ENCODE measurements around the gene PTPRN2.

DNA sequence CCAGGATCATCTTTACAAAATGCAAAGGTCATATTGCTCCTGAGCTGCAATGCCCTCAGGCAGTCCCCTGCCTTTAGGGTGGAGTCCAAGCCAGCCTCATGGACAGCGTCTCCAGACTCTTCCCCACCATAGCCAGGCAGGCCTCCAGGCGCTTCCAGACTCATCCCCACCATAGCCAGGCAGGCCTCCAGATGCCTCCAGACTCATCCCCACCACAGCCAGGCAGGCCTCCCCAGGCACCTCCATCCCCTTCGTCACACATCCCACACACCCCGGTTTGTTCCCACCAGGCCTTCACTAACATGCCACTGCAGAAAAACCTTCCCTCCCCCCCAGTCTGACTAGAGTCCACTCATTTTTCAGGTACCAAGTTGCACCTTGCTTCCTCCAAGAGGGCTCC, 70.1 kb downstream of the PTPRN2 start:
- TF ChIP-seq, protein P1, sequence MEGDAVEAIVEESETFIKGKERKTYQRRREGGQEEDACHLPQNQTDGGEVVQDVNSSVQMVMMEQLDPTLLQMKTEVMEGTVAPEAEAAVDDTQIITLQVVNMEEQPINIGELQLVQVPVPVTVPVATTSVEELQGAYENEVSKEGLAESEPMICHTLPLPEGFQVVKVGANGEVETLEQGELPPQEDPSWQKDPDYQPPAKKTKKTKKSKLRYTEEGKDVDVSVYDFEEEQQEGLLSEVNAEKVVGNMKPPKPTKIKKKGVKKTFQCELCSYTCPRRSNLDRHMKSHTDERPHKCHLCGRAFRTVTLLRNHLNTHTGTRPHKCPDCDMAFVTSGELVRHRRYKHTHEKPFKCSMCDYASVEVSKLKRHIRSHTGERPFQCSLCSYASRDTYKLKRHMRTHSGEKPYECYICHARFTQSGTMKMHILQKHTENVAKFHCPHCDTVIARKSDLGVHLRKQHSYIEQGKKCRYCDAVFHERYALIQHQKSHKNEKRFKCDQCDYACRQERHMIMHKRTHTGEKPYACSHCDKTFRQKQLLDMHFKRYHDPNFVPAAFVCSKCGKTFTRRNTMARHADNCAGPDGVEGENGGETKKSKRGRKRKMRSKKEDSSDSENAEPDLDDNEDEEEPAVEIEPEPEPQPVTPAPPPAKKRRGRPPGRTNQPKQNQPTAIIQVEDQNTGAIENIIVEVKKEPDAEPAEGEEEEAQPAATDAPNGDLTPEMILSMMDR (IDR thresholded peaks at IDR 0.05), result no peak
- no peak for TF ChIP-seq POLR2A (IDR thresholded peaks at IDR 0.05)
